C4-2B (cell line): ENCODE results near the gene AXIN1.

Source experiments
- ZFX ChIP-seq: fragments of 450-650 bp; IDR thresholded peaks from 2 replicates; pipeline ENCODE4 v1.6.1; 2017
- TF ChIP-seq, protein P1 (sequence below): fragments of 450-650 bp; conservative IDR thresholded peaks from 2 replicates; pipeline ENCODE4 v1.5.1; 2017; ENCODE audit warnings: mild to moderate bottlenecking

DNA sequence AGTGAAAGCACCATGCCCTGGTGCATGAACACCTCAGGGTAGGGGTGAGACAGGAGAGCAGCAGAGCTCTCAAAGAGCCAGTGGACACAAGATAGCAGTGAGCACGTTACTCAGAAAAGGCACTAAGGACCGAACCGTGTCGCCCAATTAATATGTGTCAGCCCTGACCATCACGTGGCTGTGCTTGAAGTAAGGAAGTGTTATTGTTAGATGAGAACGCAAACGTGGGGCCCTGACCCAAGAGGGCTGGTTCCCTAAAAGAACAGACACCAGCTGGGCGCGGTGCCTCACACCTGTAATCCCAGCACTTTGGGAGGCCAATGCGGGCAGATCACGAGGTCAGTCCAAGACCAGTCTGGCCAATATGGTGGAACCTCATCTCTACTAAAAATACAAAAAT lies 16.3 kb downstream of the AXIN1 start:
- TF ChIP-seq, protein P1, sequence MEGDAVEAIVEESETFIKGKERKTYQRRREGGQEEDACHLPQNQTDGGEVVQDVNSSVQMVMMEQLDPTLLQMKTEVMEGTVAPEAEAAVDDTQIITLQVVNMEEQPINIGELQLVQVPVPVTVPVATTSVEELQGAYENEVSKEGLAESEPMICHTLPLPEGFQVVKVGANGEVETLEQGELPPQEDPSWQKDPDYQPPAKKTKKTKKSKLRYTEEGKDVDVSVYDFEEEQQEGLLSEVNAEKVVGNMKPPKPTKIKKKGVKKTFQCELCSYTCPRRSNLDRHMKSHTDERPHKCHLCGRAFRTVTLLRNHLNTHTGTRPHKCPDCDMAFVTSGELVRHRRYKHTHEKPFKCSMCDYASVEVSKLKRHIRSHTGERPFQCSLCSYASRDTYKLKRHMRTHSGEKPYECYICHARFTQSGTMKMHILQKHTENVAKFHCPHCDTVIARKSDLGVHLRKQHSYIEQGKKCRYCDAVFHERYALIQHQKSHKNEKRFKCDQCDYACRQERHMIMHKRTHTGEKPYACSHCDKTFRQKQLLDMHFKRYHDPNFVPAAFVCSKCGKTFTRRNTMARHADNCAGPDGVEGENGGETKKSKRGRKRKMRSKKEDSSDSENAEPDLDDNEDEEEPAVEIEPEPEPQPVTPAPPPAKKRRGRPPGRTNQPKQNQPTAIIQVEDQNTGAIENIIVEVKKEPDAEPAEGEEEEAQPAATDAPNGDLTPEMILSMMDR, result no peak
- TF ChIP-seq ZFX, result no peak
